NCI-H2081 treated with DMSO at 0.1 percent for 48 hours (cell line): ENCODE results near the gene PRDM2.

Experiments used
- DNase-seq: peaks from one replicate; lab custom pipeline; 2025; lab: John Stamatoyannopoulos, UW

PRDM2 gene

GRCh38 chr1:13813398-13814012 is 113.5 kb downstream of the PRDM2 start:
- no peak for DNase-seq

- DNase-seq = no peak
Measured at GRCh38 chr1:13814131-13814530, 114.1 kb downstream of the PRDM2 start.

GRCh38 chr1:13816016-13816760 is 116.2 kb downstream of the PRDM2 start:
- DNase-seq = no peak

- no peak for DNase-seq
Measured at GRCh38 chr1:13817906-13818305, 117.9 kb downstream of the PRDM2 start.

DNA sequence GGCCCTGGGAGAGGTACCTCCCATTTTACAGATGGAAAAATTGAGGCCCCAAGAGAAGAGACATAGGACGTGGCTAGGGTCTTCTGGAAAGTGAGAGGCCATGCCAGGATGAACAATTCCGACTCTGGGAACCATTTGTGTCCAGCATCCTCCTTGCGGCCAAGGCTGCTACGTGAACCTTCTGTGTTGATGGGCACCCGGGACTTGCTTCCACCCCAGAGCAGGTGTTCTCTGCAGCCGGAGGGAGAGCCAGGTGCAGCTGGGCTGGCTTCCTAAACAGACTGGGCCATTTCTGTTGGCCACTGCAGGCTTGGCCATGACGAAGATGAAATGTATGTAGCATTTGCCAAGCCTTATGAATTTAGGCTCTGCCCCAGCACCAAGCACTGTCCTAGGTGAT is 118.9 kb downstream of the PRDM2 start:
- no peak for DNase-seq

GRCh38 chr1:13819642-13820041 is 119.7 kb downstream of the PRDM2 start:
- no peak for DNase-seq

DNA sequence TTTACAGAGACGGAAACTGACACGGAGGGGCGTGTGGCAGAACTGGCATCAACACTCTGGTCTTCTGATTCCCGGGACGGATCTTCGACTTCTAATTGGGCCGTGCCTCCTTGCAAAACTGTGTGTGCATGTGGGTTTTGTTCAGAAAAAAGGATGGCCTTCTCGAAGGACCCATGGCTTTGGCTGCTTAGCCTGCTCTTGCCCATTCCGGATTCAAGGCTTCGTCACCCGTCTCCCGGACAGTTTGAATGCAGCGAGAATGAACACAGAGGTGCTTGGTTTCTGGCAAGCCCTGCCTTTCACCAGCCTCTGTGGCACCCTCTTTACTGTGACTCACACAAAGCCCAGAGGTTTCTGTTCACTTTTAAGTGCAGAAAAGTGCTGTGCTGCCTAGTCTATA is 120.1 kb downstream of the PRDM2 start:
- no peak for DNase-seq

DNA sequence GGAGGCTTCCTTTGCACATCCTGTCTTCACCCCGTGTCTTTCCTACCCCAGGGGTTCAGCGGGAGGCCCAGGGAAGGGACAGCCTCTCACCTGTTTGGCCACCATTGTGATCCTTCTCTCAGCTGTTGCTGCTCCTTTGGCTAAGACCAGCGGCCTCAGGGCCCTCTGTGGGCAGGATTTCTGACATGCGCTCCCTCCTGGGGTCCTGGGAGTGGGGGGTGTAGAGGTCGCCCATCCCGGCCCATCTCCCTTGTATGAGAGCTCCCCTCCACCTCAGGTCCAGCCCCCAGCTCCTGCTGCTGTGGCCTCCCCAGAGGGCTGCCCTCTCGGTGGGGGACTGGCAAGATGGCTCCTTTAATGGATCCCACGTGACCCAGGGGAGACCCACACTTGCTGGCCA is 120.5 kb downstream of the PRDM2 start:
- no peak for DNase-seq

DNA sequence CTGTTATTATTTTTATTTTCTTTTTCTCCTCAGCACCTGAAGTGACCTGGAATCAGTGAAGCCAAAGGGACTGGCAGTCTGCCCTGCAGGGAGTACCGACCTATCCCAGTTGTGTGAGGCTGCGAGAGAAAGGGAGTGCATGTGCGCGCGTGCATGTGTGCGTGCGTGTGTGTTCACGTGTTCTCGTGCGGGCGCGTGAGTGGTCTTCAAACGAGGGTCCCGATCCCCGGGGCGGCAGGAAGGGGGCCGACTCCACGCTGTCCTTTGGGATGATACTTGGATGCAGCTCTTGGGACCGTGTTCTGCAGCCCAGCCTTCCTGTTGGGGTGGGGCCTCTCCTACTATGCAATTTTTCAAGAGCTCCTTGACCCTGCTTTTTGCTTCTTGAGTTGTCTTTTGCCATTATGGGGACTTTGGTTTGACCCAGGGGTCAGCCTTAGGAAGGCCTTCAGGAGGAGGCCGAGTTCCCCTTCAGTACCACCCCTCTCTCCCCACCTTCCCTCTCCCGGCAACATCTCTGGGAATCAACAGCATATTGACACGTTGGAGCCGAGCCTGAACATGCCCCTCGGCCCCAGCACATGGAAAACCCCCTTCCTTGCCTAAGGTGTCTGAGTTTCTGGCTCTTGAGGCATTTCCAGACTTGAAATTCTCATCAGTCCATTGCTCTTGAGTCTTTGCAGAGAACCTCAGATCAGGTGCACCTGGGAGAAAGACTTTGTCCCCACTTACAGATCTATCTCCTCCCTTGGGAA is 123.3 kb downstream of the PRDM2 start:
- DNase-seq = no peak

GRCh38 chr1:13823936-13824335 is 123.9 kb downstream of the PRDM2 start:
- DNase-seq = no peak

DNA sequence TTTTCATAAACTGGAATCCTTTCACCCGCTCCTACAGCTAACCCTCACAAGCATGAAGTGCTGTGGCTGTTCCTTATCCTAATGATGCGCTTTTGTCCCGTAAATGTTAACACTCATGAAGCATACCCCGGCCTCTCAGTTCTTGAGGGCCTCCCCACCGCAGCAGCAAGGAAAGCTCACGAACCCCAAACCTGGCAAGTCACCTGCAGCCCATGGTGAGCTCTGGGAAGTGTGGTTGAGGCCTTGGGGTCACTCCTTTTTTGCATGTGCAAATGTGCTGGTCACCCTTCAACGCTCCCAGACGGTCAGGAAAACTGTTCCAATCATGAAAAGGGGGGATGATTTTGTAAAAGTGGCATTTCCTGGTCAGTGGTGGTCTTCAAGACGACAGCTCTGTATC is 124.6 kb downstream of the PRDM2 start:
- no peak for DNase-seq

GRCh38 chr1:13825033-13825432 is 125.0 kb downstream of the PRDM2 start:
- no peak for DNase-seq

- DNase-seq = no peak
Measured at GRCh38 chr1:13826009-13826408, 126.0 kb downstream of the PRDM2 start.

- DNase-seq = no peak
Measured at GRCh38 chr1:13826591-13826990, 126.6 kb downstream of the PRDM2 start.

DNA sequence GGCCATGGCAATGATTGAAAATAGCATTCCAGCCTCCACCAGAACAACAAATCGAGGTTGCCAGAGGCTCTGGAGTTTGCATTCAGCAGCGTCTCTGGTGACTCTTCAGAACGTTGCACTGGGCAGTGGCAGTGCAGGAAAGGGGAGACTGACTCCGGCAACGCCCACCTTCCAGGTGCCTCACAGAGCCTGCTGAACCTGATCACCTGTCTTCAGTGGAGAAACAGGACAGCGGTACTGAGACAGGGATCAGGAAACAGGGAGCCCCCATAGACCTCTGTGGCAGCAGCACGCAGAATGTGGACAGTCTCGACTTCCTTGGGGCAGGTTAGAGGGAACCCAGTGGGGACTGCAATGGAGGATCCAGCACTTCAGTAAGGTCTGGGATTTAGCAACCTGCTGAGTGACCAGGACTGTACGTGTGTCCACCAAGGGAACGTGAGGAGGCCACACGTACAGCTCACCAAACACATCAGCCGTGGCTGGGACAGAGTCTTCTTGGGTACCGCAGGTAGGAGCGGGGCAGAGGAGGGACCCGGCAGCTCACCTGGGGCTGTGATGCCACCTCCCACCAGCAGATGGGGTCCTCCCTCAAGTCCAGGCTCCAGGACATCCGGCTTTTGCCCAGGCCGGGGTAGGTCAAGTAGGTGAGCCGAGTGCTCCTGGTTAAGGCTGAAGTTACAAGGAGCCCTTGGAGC is 128.6 kb downstream of the PRDM2 start:
- DNase-seq = no peak

DNA sequence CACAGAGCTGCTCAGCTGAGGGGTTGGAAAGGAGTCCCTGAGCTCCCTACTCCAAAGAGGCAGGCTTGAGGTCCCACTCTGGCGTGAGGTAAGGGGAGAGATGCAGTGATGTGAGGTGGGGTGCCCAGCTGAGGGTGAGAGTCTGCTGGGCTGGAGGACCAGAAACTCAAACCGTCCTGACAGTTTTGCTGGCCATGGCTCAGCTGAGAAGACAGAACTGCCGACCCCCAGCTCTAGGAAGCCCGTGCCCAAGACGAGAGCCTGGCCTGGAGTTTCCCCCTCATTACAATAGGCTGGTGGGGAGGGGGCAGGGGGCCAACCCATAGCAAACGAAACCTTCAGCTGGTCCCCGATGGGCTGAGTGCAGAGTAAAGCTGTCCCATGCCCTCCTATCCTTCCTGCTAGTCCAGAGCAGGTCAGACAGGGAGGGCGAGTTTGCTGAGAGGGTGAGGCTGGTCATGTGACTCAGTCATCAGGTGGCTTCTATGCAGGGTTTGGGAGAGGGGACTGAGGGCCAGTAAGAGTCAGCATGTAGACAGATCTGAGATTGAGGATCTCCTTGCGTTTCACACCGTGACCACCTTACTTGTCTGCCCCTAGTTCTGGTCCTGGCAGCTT is 129.3 kb downstream of the PRDM2 start:
- no peak for DNase-seq

DNA sequence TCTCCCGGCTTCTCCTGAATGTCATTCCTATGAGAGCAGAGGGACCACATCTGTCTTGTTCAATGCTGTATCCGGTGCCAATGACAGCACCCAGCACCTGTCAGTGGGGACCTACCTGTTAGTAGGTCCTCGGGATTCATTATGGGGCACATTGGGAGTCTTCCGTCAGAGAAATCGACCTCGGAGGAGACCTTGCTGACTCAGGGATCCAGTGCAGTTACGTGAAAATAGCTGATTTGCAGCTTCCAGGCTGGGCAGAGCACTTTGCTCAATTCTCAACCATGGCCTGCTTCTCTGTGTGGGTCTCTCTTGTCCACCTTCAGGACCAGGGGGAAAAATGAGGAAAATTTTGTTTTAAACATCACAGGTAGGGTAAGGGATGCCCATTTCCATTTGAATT is 130.2 kb downstream of the PRDM2 start:
- DNase-seq = no peak

DNA sequence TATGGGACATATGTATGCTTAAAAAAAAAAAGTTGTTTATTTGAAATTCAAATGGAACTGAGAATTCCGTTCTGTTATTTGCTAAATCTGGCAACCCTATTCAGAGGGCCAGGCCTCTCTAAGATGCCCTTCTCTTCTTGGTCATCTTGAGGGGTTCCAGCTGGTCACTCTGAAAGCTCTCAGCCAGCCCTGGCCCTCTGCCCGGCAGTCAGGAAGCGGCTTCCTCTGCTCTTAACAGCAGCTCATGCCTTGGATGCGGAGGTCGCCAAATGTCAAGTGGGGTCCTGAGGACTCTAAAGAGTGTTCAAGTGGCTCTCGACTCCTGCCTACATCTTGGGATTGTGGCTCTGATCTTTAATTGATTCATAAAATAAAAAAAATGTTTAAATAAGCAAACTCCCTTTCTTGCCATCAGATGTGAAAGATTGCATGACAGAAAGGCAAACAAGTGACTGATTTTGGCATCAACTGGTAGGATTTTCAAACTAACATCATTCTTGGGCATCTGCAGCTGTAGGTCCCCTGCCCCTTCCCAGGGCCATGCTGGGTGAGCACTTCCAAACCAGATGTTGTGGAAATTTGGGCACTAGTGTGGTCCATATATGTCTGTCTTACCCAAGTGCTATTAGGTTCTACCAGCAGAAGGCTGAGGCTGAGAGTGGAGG is 130.8 kb downstream of the PRDM2 start:
- DNase-seq = no peak

DNA sequence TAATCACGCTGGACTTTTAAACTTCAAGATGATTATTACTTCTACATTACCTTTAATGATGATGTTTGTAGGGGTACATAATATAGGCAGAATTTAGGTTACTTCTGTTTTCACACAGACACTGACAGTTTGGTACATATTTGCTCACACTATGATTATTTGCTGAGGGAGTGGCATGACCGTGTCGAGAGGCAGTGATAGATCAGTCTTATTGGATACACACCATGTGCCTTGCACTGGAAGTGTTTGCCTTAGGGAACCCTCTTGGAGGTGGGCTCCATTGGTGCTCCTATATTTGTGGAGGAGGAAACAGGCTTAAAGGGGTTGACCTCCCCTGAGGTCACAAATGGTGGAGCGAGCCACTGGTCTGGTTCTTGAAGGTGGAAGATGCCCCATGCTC is 132.1 kb downstream of the PRDM2 start:
- peak; percentile 25 for DNase-seq

GRCh38 chr1:13832536-13832935 is 132.5 kb downstream of the PRDM2 start:
- DNase-seq = peak; percentile 70

- DNase-seq = no peak
Measured at GRCh38 chr1:13836136-13836535, 136.1 kb downstream of the PRDM2 start.

GRCh38 chr1:13836631-13837030 is 136.6 kb downstream of the PRDM2 start:
- DNase-seq = no peak
